Hematopoietic multipotent progenitor cell (in vitro differentiated cells): ENCODE data around the gene SH2B2. TPM values are rescaled to one million over a fixed set of nuclear protein-coding genes. Genes with fewer than 3 reads are reported as not detected.
"Not testable (repeated sequence)": the region's sequence is repeated elsewhere in the genome, so short reads cannot be mapped to it uniquely, and the experiment has no call there.

Experiments
- DNase-seq, 3 donors: peaks; one replicate each; pipeline ENCODE4 v3.0.0-alpha.2; 2011 to 2015; ENCODE audit warnings: low read depth in 2 of 3, low spot score in 2 of 3
- total RNA-seq: library from RNA; depleted of rRNA; stranded (reverse); fragments of >200 nt; gene quantifications from one replicate; pipeline ENCODE4 v1.2.3, GENCODE V29; 2012

SH2B2 gene
- total RNA-seq, 1 donor: 6.2 TPM

GRCh38 chr7:102284891-102285539, 1.7 kb upstream of the SH2B2 start:
- peak in 1 of 3 donors; percentile 50 for DNase-seq

GRCh38 chr7:102285540-102286236, 980 bp upstream of the SH2B2 start:
- DNase-seq: no peak

- DNase-seq: peak in 1 of 3 donors; percentile 29
Measured at GRCh38 chr7:102287111-102287980, 678 bp downstream of the SH2B2 start.

DNA sequence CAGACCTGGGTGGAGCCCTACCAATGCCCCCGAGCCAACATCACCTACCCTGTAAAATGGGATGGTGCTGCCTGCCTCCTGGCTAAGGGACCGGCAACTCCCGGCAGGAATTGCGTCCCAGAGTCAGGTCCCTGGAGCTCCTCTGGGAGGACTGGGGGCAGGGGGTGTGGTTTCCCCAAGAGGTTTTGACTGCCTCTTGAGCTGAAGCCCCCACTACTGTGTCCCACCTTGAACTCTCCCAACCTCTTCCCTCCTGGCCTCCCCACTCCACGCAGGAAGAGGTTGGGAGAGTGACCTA, 1.3 kb downstream of the SH2B2 start:
- no peak for DNase-seq

DNA sequence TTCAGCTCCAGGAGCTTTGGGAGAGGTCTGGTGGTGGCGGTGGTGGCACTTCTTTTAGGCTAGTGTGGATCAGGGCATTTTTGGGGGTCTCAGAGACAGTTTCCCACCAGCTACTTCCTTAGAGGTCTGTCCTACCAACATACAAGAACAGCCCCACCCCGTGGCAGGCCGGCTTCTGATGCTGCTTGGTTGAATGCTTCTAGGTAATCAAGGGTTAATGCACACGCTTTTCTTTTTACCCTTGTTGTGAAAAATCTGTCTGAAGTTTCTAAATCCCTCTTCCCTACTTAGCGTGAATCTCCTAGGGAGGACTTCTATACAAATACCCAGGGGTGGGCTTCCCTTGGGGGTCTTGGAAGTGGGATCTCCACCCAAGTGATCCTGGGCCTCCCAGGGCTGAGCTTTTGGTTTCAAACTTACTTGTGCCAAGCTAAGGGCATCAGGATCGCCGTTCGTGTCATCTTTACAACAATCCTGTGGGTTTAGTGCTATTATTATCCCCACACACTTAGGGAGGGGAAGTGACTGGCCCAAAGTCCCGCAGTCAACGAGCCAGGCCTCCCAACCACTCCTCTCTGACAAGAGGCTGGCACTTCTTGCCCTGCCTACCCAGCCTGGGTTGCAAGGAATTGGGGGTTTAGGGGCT, 1.7 kb downstream of the SH2B2 start:
- DNase-seq: no peak

DNA sequence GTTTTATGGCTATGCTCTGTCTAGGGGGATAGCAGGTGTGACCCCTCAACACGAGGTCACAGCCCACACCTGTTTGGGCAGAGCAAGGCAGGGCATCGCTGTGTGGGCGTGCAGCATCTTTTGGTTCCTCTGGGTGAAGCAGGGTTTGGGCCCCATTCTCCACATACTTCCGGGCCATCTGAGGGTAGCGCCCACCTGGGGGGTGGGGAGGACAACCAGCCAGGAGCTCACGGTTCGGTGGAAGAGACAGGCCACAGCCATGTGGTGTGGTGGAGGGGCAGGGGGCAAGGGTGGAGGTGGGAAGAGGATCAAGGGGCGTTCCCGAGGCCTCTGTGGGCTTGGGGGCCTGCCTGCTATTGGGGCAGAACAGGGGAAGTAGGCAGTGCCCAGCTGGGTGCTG, 2.4 kb downstream of the SH2B2 start:
- no peak for DNase-seq

GRCh38 chr7:102291056-102291915, 4.6 kb downstream of the SH2B2 start:
- DNase-seq: no peak

DNA sequence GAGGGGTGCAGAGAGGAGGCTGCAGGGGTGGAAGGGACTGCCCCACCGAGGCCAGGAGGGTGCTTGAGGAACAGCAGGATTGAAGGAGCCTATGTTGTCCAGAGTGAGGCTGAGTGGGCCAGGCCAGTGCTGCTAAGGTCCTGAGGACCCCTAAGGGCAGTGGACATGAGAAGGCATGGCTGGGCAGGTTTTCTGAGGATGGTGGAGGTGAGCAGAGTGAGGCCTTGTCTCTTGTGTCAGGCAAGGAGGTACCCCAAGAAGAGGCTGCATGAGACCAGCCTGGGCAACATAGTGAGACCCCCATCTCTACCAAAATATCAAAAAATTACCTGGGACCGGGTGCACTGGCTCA, 5.2 kb downstream of the SH2B2 start:
- DNase-seq: no peak

- no peak for DNase-seq
Measured at GRCh38 chr7:102292813-102293798, 6.4 kb downstream of the SH2B2 start.

- no peak for DNase-seq
Measured at GRCh38 chr7:102294589-102294988, 7.9 kb downstream of the SH2B2 start.

- DNase-seq: no peak
Measured at GRCh38 chr7:102295346-102296178, 8.9 kb downstream of the SH2B2 start.

GRCh38 chr7:102296179-102296438, 9.4 kb downstream of the SH2B2 start:
- DNase-seq: no peak

- DNase-seq: no peak
Measured at GRCh38 chr7:102296514-102296913, 9.8 kb downstream of the SH2B2 start.

- DNase-seq: no peak
Measured at GRCh38 chr7:102297487-102298218, 11.0 kb downstream of the SH2B2 start.

DNA sequence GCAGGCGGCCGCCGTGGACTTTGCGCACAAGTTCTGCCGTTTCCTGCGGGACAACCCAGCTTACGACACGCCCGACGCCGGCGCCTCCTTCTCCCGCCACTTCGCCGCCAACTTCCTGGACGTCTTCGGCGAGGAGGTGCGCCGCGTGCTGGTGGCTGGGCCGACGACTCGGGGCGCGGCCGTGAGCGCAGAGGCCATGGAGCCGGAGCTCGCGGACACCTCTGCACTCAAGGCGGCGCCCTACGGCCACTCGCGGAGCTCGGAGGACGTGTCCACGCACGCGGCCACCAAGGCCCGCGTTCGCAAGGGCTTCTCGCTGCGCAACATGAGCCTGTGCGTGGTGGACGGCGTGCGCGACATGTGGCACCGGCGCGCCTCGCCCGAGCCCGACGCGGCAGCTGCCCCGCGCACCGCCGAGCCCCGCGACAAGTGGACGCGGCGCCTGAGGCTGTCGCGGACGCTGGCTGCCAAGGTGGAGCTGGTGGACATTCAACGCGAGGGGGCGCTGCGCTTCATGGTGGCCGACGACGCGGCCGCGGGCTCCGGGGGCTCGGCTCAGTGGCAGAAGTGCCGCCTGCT, 14.1 kb downstream of the SH2B2 start:
- no peak for DNase-seq

DNA sequence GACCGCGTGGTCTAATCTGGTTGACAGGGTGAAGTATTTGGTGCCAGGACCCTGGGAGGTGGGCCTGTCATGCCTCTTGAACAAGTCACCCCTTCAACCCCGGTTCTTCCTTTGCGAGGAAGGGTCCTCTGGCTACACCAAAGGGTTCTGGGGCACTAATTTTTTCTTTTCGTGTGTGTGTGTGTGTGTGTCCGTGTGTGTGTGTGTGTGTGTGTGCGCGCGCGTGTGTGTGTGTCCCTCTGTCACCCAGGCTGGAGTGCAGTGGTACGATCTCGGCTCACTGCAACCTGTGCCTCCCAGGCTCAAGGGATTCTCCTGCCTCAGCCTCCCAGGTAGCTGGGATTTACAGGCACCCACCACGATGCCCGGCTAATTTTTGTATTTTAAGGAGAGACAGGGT, 14.7 kb downstream of the SH2B2 start:
- DNase-seq: not testable (repeated sequence)

DNA sequence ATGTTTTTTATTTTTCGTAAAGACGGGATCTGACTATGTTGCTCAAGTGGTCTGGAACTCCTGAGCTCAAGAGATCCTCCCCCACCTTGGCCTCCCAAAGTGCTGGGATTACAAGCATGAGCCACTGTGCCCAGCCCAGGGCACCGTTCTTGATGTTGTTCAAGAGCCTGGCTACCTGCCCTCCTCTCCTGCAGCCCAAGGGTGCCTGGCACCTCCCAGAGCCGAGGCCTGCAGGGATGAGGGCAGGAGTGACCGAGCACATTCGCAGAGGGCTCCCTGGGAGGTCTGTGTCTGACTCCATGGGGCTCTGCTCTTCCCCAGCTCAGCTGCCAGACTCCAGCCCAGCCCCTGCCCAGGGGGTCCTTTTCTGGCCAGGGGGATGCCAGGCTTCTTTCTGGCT, 15.4 kb downstream of the SH2B2 start:
- DNase-seq: no peak
